PC-3 (cell line): ENCODE results near the gene AOPEP.

ENCODE experiments used
- CTCF ChIP-seq: fragments of 300-600 bp; sonication (generic); conservative IDR thresholded peaks from 2 replicates; pipeline ENCODE4 v1.5.1; 2017; ENCODE audit warnings: antibody characterized with exemption, low read depth, mild to moderate bottlenecking, low read length
- EZH2 ChIP-seq: fragments of 300-600 bp; sonication (generic); IDR thresholded peaks from one replicate; pipeline ENCODE4 v1.6.1; 2017; ENCODE audit warnings: antibody characterized with exemption, mild to moderate bottlenecking, low read length; ENCODE audit not compliant: unreplicated experiment
- EZH2phosphoT487 ChIP-seq: fragments of 300-600 bp; sonication (generic); IDR thresholded peaks from 2 replicates; pipeline ENCODE4 v1.6.1; 2018; ENCODE audit warnings: mild to moderate bottlenecking, antibody characterized with exemption, low read length, borderline replicate concordance

- TF ChIP-seq CTCF: no peak
- TF ChIP-seq EZH2: no peak
- TF ChIP-seq EZH2phosphoT487: no peak
These were observed 365.2 kb downstream of the AOPEP start for GRCh38 chr9:95091601-95092261.
